Heart right ventricle (tissue), 16 donors: Measurements from ENCODE around the gene RNF144A. TPM values are rescaled to one million over a fixed set of nuclear protein-coding genes. Genes with fewer than 3 reads are reported as not detected.
A peak's percentile ranks its signal among the peaks of the same experiment; 100 is the strongest.

Experiments
- ATAC-seq, 8 donors: fragments of 200-7000 bp; cut with Tn5 transposase; one replicate each; pipeline ENCODE4 v1.9.1; 2020; ENCODE audit warnings: mild to moderate bottlenecking in 8 of 8, moderate library complexity in 8 of 8, moderate number of reproducible peaks in 1 of 8
- DNase-seq, 2 donors: peaks; one replicate each; pipeline ENCODE4 v3.0.0-alpha.2; 2020
- H3K27ac ChIP-seq, 10 donors: fragments of 200-600 bp; sonication (generic) in 2 of 10; one replicate each; pipeline versions ENCODE4 v1.5.0 to v1.8.0; 2020 to 2022; ENCODE audit warnings: mild to moderate bottlenecking in 3 of 10
- H3K27me3 ChIP-seq, 7 donors: fragments of 200-600 bp; one replicate each; pipeline ENCODE4 v1.8.0; 2021 to 2022; ENCODE audit warnings: mild to moderate bottlenecking in 2 of 7
- H3K36me3 ChIP-seq, 9 donors: fragments of 200-600 bp; sonication (generic) in 1 of 9; one replicate each; pipeline versions ENCODE4 v1.5.0 to v1.8.0; 2020 to 2022; ENCODE audit warnings: mild to moderate bottlenecking in 2 of 9
- H3K4me1 ChIP-seq, 9 donors: fragments of 200-600 bp; sonication (generic) in 1 of 9; one replicate each; pipeline versions ENCODE4 v1.5.0 to v1.8.0; 2020 to 2022; ENCODE audit warnings: mild to moderate bottlenecking in 4 of 9
- H3K4me3 ChIP-seq, 10 donors: fragments of 200-600 bp; sonication (generic) in 2 of 10; one replicate each; pipeline versions ENCODE4 v1.5.0 to v1.8.0; 2020 to 2022; ENCODE audit warnings: mild to moderate bottlenecking in 7 of 10, moderate library complexity in 2 of 10
- H3K9me3 ChIP-seq, 11 donors: fragments of 200-600 bp in 10 of 11; sonication (generic) in 2 of 11; one replicate each; pipeline versions ENCODE4 v1.5.0 to v1.8.0; 2013 to 2022; ENCODE audit warnings: mild to moderate bottlenecking in 2 of 11, control low read depth in 1 of 11, moderate library complexity in 1 of 11
- CTCF ChIP-seq, 9 donors: fragments of 200-600 bp; sonication (generic) in 2 of 9; IDR thresholded peaks; one replicate each; pipeline versions ENCODE4 v1.5.0 to v1.8.0; 2021 to 2022; ENCODE audit warnings: antibody characterized with exemption in 9 of 9, mild to moderate bottlenecking in 5 of 9, moderate library complexity in 1 of 9
- WGBS, 2 donors: extraction: QIAGEN DNeasy Blood & Tissue Kit; methylation state at CpG; one replicate each; pipeline ENCODE4 v1.1.7; 2013; ENCODE audit warnings: inconsistent platforms in 1 of 2; 5-methylcytosine and 5-hydroxymethylcytosine counted together
- intact Hi-C, 10 donors: fragments of 100-400 bp; cut with DNase I; formaldehyde crosslinking; loops; one replicate each; pipeline versions ENCODE4 v1.11.1 to v1.14.2; 2022
- polyA plus RNA-seq, 2 donors: library from polyadenylated mRNA; stranded (reverse); fragments of 200-250 nt; gene quantifications; one replicate each; pipeline ENCODE4 v1.2.3, GENCODE V29; 2013
- total RNA-seq, 10 donors: library from RNA; stranded (reverse); fragmentation: NEBNext Ultra II Directional in 3 of 10; extraction: Animal tissue kit (Norgen Biotek cat#: 25700) in 3 of 10; gene quantifications; one replicate each; pipeline versions ENCODE4 v1.2.1 to v1.2.4, GENCODE V29; 2021 to 2023
- donor health status: Arrhythmogenic right ventricular cardiomyopathy.
- donor health status: ischemic (EF 13 %, LVEDD 7.1; RV severe dilation, severe dysfunction).
- donor health status: healthy with polysubstance abuse.
- donor health status: DM: no; HTN: yes; CAD: no.
- donor health status: DM: no; HTN: no; CAD: no.
- donor health status: ischemic (EF 25% LVEDD 6.9; RV normal size, moderate dysfunction).
- donor health status: ischemic (EF 25% LVEDD 5.7; RV mildly dilated, moderate dysfunction).
- donor health status: healthy.
- donor health status: DM: yes; HTN: yes; CAD: no.
- donor health status: Ischemic cardiomyopathy.
- donor health status: ischemic (EF 35%, LVEDD 5.7; RV mildly dilated, moderate dysfunction).
- donor health status: nonischemic (EF 11% LVEDD 7.7; RV severe dilation, severe dysfunction).
- donor health status: DM: yes; HTN: yes; CAD: no.
- donor health status: PGD.
- donor health status: ischemic (EF 29% LVEDD 5.4; RV normal size, mild dysfunction).
- donor health status: nonischemic (EF 23%, LVEDD 6.1; RV moderate dilation, normal function).

Gene RNF144A
- total and polyA plus RNA-seq, 12 donors = 3.6 to 19.7 (median 11.6) TPM

GRCh38 chr2:6908291-6908690, 8.9 kb upstream of the RNF144A start:
- Histone ChIP-seq H3K9me3 (no peaks in the 10 kb centered on the region), H3K4me3 (no peak overlapping the region), H3K27ac (no peak overlapping the region), H3K4me1 (peaks cover 0 to 15% (median 0%) of the 10 kb centered on the region in 9 donors), H3K27me3 (no peaks in the 10 kb centered on the region), H3K36me3 (no peaks in the 10 kb centered on the region)
- ATAC-seq (no peak), DNase-seq (no peak)
- intact Hi-C loops = no loop called here
- TF ChIP-seq CTCF (IDR thresholded peaks at IDR 0.05) = no peak
- WGBS, 2 donors = 91 to 93% methylated on average over 2 of the region's 2 CpGs

GRCh38 chr2:6909431-6910385, 7.5 kb upstream of the RNF144A start:
- H3K9me3 ChIP-seq = no peaks in the 10 kb centered on the region
- no peak overlapping the region for H3K4me3 ChIP-seq
- H3K27ac ChIP-seq = peak overlapping the region in 1 of 10 donors; percentile 37
- DNase-seq (no peak), ATAC-seq (peak in 1 of 8 donors; percentile 29)
- peaks cover 0 to 15% (median 0%) of the 10 kb centered on the region in 9 donors for H3K4me1 ChIP-seq
- intact Hi-C loops = no loop called here
- 80 to 83% methylated on average over 8 of the region's 8 CpGs for WGBS, 2 donors
- no peaks in the 10 kb centered on the region for H3K36me3 ChIP-seq
- H3K27me3 ChIP-seq = no peaks in the 10 kb centered on the region
- TF ChIP-seq CTCF (IDR thresholded peaks at IDR 0.05) = peak in 1 of 9 donors; percentile 13

- no peak overlapping the region for H3K4me3 ChIP-seq
- H3K36me3 ChIP-seq = no peaks in the 10 kb centered on the region
- peaks cover 0 to 16% (median under 1%) of the 10 kb centered on the region in 9 donors for H3K4me1 ChIP-seq
- intact Hi-C loops = no loop called here
- DNase-seq = no peak
- no peak for ATAC-seq
- no peaks in the 10 kb centered on the region for H3K27me3 ChIP-seq
- no peak for TF ChIP-seq CTCF (IDR thresholded peaks at IDR 0.05)
- no peaks in the 10 kb centered on the region for H3K9me3 ChIP-seq
- no peak overlapping the region for H3K27ac ChIP-seq
Observed at GRCh38 chr2:6911721-6912120, 5.5 kb upstream of the RNF144A start.

- DNase-seq (no peak), ATAC-seq (no peak)
- intact Hi-C loops = no loop called here
- Histone ChIP-seq H3K27ac (no peak overlapping the region), H3K4me1 (peaks cover 0 to 24% (median 6%) of the 10 kb centered on the region in 9 donors), H3K27me3 (no peaks in the 10 kb centered on the region), H3K9me3 (no peaks in the 10 kb centered on the region), H3K36me3 (no peaks in the 10 kb centered on the region), H3K4me3 (no peak overlapping the region)
- no peak for TF ChIP-seq CTCF (IDR thresholded peaks at IDR 0.05)
- 91 to 93% methylated on average over 9 of the region's 9 CpGs for WGBS, 2 donors
Observed at GRCh38 chr2:6913415-6914157, 3.6 kb upstream of the RNF144A start.
